GM12873 (cell line): ENCODE results near the gene MIAT.

Experiments
- CTCF ChIP-seq: IDR thresholded peaks from 2 replicates; pipeline ENCODE4 v1.5.1; 2012; ENCODE audit warnings: low read depth, mild to moderate bottlenecking, moderate library complexity, low read length, control low read depth; ENCODE audit not compliant: insufficient read depth; ENCODE audit errors: missing control alignments

MIAT gene

GRCh38 chr22:26621663-26622062 is 35.7 kb upstream of the MIAT start, which contains the start of gene CRYBA4:
CRYBA4 (plus strand) TSS chr22:26621963; CDS start chr22:26622597, 634 bp downstream.
- TF ChIP-seq CTCF = no peak

- TF ChIP-seq CTCF = no peak
Observed at GRCh38 chr22:26623984-26624383, 33.4 kb upstream of the MIAT start.

GRCh38 chr22:26624803-26625202 is 32.6 kb upstream of the MIAT start:
- no peak for TF ChIP-seq CTCF

GRCh38 chr22:26629988-26630761 is 27.2 kb upstream of the MIAT start:
- no peak for TF ChIP-seq CTCF

GRCh38 chr22:26631282-26631681 is 26.1 kb upstream of the MIAT start:
- TF ChIP-seq CTCF = no peak

GRCh38 chr22:26632422-26633155 is 24.8 kb upstream of the MIAT start:
- TF ChIP-seq CTCF = no peak

- no peak for TF ChIP-seq CTCF
Observed at GRCh38 chr22:26634189-26634588, 23.2 kb upstream of the MIAT start.
